Liver (tissue), 9 donors: ENCODE measurements around the gene VPS35L. TPM values are rescaled to one million over a fixed set of nuclear protein-coding genes. Genes with fewer than 3 reads are reported as not detected.

ENCODE experiments used
- DNase-seq: peaks from one replicate; pipeline ENCODE4 v3.0.0-alpha.2; 2017; ENCODE audit warnings: low spot score
- H3K27ac ChIP-seq, 2 donors: one replicate each; pipeline ENCODE4 v1.7.0; 2013; ENCODE audit warnings: inconsistent platforms in 2 of 2, low read length in 2 of 2, control low read depth in 1 of 2, low read depth in 1 of 2, mild to moderate bottlenecking in 1 of 2
- H3K27me3 ChIP-seq, 4 donors: one replicate each; pipeline versions ENCODE4 v1.6.1 to v1.7.0; 2013; ENCODE audit warnings: low read length in 3 of 4, inconsistent platforms in 1 of 4, mild to moderate bottlenecking in 1 of 4, moderate library complexity in 1 of 4; ENCODE audit not compliant: control insufficient read depth in 4 of 4, insufficient read depth in 4 of 4
- H3K36me3 ChIP-seq, 4 donors: one replicate each; pipeline versions ENCODE4 v1.6.1 to v1.7.0; 2013; ENCODE audit warnings: low read length in 3 of 4, mild to moderate bottlenecking in 3 of 4, low read depth in 1 of 4, moderate library complexity in 1 of 4; ENCODE audit not compliant: control insufficient read depth in 4 of 4, insufficient read depth in 3 of 4
- H3K4me1 ChIP-seq, 4 donors: one replicate each; pipeline versions ENCODE4 v1.6.1 to v1.7.0; 2013; ENCODE audit warnings: low read length in 3 of 4, mild to moderate bottlenecking in 3 of 4, moderate library complexity in 1 of 4; ENCODE audit not compliant: control insufficient read depth in 4 of 4, insufficient read depth in 4 of 4
- H3K4me3 ChIP-seq, 3 donors: one replicate each; pipeline versions ENCODE4 v1.6.1 to v1.7.0; 2013; ENCODE audit warnings: low read length in 3 of 3, control low read depth in 1 of 3, low read depth in 1 of 3, mild to moderate bottlenecking in 1 of 3
- H3K9ac ChIP-seq, 2 donors: one replicate each; pipeline ENCODE4 v1.7.0; 2013; ENCODE audit warnings: low read length in 2 of 2, mild to moderate bottlenecking in 2 of 2, moderate library complexity in 2 of 2, control low read depth in 1 of 2, low read depth in 1 of 2
- H3K9me3 ChIP-seq, 4 donors: one replicate each; pipeline versions ENCODE4 v1.6.1 to v1.7.0; 2013; ENCODE audit warnings: low read length in 3 of 4; ENCODE audit not compliant: control insufficient read depth in 4 of 4
- EGR1 ChIP-seq, 2 donors: IDR thresholded peaks; 2 replicates each; pipeline ENCODE4 v1.6.1; 2016 to 2018; ENCODE audit warnings: antibody characterized with exemption in 2 of 2, low read depth in 2 of 2
- FOXA2 ChIP-seq: IDR thresholded peaks from 2 replicates; pipeline ENCODE4 v1.6.1; 2016; ENCODE audit warnings: antibody characterized with exemption
- GABPA ChIP-seq, 2 donors: IDR thresholded peaks in 1 of 2; conservative IDR thresholded peaks in 1 of 2; 2 replicates each; pipeline ENCODE4 v1.6.1; 2016; ENCODE audit warnings: antibody characterized with exemption in 2 of 2, mild to moderate bottlenecking in 1 of 2, moderate library complexity in 1 of 2
- NR2F2 ChIP-seq: IDR thresholded peaks from 2 replicates; pipeline ENCODE4 v1.6.1; 2016; ENCODE audit warnings: antibody characterized with exemption
- RAD21 ChIP-seq, 2 donors: IDR thresholded peaks; 2 replicates each; pipeline ENCODE4 v1.6.1; 2016; ENCODE audit warnings: antibody characterized with exemption in 2 of 2, mild to moderate bottlenecking in 2 of 2
- SP1 ChIP-seq: IDR thresholded peaks from 2 replicates; pipeline ENCODE4 v1.6.1; 2018; ENCODE audit warnings: antibody characterized with exemption, mild to moderate bottlenecking
- TAF1 ChIP-seq: conservative IDR thresholded peaks from 2 replicates; pipeline ENCODE4 v1.6.1; 2016; ENCODE audit warnings: antibody characterized with exemption, mild to moderate bottlenecking
- WGBS: extraction: QIAGEN DNeasy Blood & Tissue Kit; methylation state at CpG from one replicate; pipeline ENCODE4 v1.1.7; 2013; 5-methylcytosine and 5-hydroxymethylcytosine counted together
- polyA plus RNA-seq, 2 donors: library from polyadenylated mRNA; stranded (reverse) in 1 of 2; unstranded in 1 of 2; fragments of 200-250 nt in 1 of 2; fragments of >200 nt in 1 of 2; fragmentation: Nextera tagmentation in 1 of 2; extraction: Ambion mirVana in 1 of 2; gene quantifications; one replicate each; pipeline versions ENCODE4 v1.2.1 to v1.2.3, GENCODE V29; 2013 to 2015
- total RNA-seq, 2 donors: library from RNA; depleted of rRNA; stranded (reverse); fragments of >200 nt; gene quantifications; one replicate each; pipeline ENCODE4 v1.2.3, GENCODE V29; 2014
- TF ChIP-seq, protein P1 (sequence below): fragments of 150-350 bp; IDR thresholded peaks from 2 replicates; pipeline ENCODE4 v1.5.1; 2017; ENCODE audit warnings: improper control_type of control experiment, low read depth, low read length; ENCODE audit not compliant: missing input control
- donor health status: healthy.
- donor health status: healthy.
- donor health status: healthy.
- donor health status: healthy.
- donor health status: healthy.

VPS35L gene
- total and polyA plus RNA-seq, 4 donors, result 10.5 to 18.2 (median 15.1) TPM

DNA sequence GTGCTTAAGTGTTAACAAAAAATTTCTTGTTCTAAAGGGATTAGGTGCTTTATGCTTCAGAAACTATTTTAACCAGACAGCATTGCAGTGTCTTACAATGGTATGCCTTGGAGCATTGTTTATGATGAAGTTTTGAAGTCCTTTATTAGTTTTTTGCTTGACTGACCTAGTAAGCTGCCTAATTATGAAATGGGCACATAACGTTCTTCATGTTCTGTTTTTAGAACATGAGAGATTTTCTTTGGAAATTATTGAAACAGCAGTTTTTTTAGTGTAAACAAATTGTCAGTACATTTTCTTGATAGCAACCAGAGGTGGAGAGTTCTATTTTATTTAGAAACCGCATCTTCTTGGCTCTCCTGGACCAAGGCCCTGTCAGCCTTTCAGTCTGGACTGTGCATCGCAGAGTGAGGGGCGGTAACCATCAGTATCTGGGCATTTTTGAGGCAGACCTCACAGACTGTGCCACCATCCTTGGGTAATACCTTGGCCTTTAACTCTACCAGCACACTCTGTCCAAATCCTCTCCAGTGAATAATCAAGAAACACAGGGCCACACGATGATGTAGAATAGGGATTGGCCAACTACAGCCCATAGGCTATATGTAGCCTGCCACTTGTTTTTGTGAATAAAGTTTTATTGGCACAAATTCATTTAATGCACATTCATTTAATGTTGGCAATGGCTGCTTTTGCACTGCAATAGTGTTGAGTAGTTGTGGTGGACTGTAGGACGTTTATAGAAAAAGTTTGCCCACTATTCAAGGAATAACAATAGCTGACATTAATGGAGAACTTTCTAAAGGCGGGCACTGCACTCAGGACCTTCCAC, 81.1 kb downstream of the VPS35L start:
- 90% methylated on average over 7 of the region's 7 CpGs for WGBS
- Histone ChIP-seq H3K4me3 (no peak overlapping the region), H3K4me1 (no peaks in the 10 kb centered on the region), H3K27me3 (no peaks in the 10 kb centered on the region), H3K27ac (no peak overlapping the region), H3K9ac (no peak overlapping the region), H3K9me3 (no peaks in the 10 kb centered on the region), H3K36me3 (peaks cover 5 to 58% (median 29%) of the 10 kb centered on the region in 4 donors)
- DNase-seq, result no peak
- no peak for TF ChIP-seq TAF1
- TF ChIP-seq NR2F2, result peak; percentile 52
- TF ChIP-seq SP1, result peak; percentile 13

DNA sequence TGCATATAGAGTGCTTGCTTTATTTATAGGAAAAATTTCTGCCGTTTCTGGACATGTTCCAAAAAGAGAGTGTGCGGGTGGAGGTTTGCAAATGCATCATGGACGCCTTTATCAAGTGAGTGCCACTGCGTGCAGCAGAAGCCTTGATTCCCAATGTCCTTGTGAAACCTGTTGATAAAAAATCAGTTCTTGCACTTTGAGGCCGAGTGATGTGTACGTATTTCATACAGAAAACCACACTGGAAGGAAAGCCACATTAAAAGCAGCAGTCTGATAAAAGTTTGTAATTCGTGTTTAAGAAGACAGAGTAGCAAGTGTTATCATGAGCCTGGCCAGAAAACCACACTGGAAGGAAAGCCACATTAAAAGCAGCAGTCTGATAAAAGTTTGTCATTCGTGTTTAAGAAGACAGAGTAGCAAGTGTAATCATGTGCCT, 84.5 kb downstream of the VPS35L start:
- H3K4me3 ChIP-seq, result no peak overlapping the region
- DNase-seq, result no peak
- no peak overlapping the region for H3K9ac ChIP-seq
- H3K36me3 ChIP-seq, result peaks cover 10 to 43% (median 21%) of the 10 kb centered on the region in 4 donors
- no peaks in the 10 kb centered on the region for H3K4me1 ChIP-seq
- WGBS, result 75% methylated on average over 8 of the region's 8 CpGs
- no peaks in the 10 kb centered on the region for H3K27me3 ChIP-seq
- no peak for TF ChIP-seq GABPA (IDR thresholded peaks at IDR 0.05 in 1 of 2, conservative IDR thresholded peaks at IDR 0.05 in 1 of 2)
- no peak for TF ChIP-seq RAD21 (IDR thresholded peaks at IDR 0.05)
- TF ChIP-seq, protein P1, sequence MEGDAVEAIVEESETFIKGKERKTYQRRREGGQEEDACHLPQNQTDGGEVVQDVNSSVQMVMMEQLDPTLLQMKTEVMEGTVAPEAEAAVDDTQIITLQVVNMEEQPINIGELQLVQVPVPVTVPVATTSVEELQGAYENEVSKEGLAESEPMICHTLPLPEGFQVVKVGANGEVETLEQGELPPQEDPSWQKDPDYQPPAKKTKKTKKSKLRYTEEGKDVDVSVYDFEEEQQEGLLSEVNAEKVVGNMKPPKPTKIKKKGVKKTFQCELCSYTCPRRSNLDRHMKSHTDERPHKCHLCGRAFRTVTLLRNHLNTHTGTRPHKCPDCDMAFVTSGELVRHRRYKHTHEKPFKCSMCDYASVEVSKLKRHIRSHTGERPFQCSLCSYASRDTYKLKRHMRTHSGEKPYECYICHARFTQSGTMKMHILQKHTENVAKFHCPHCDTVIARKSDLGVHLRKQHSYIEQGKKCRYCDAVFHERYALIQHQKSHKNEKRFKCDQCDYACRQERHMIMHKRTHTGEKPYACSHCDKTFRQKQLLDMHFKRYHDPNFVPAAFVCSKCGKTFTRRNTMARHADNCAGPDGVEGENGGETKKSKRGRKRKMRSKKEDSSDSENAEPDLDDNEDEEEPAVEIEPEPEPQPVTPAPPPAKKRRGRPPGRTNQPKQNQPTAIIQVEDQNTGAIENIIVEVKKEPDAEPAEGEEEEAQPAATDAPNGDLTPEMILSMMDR, result no peak
- TF ChIP-seq NR2F2, result no peak
- no peak for TF ChIP-seq EGR1 (IDR thresholded peaks at IDR 0.05; ENCODE audit: low read depth in 2 of 2)
- no peak overlapping the region for H3K27ac ChIP-seq
- no peaks in the 10 kb centered on the region for H3K9me3 ChIP-seq

DNA sequence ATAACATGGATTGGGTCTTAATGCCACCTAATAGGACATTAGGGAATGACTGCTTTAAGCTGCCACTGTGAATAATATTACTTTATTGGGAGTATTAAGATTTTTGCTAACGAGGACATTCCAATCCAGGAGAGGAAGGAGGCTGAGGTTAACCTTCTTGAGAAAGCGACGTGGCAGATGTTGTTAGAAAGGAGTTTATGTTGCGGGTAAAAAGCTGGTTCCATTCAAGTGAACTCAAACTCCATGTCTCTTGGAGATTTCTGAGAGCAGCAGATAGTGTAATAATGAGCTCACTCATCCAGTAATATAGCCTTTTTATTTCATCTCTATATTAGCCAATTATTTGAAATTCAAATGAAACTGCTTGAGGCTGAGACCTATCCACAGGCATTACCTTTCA, 87.0 kb downstream of the VPS35L start:
- no peak for DNase-seq
- no peak for TF ChIP-seq FOXA2
- TF ChIP-seq, protein P1, result no peak
- Histone ChIP-seq H3K36me3 (peaks cover 10 to 30% (median 19%) of the 10 kb centered on the region in 4 donors), H3K27me3 (no peaks in the 10 kb centered on the region), H3K4me1 (no peaks in the 10 kb centered on the region), H3K9ac (no peak overlapping the region), H3K9me3 (no peaks in the 10 kb centered on the region), H3K27ac (no peak overlapping the region), H3K4me3 (no peak overlapping the region)
- WGBS, result 99% methylated on average over 4 of the region's 4 CpGs
